OCI-LY1 (cell line): ENCODE results near the gene CPSF3.

Source experiments
- EZH2 ChIP-seq: fragments of 200-600 bp; sonication (generic), shearing (Covaris generic); IDR thresholded peaks from 2 replicates; pipeline ENCODE4 v1.8.0; 2017; ENCODE audit warnings: borderline replicate concordance, mixed run types, mild to moderate bottlenecking, antibody characterized with exemption, low read length, moderate library complexity, mixed read lengths
- TF ChIP-seq, protein P1 (sequence below): fragments of 200-600 bp; sonication (generic), shearing (Covaris generic); IDR thresholded peaks from 2 replicates; pipeline ENCODE4 v1.5.1; 2017; ENCODE audit warnings: mild to moderate bottlenecking, antibody characterized with exemption, low read length, moderate library complexity, mixed read lengths

DNA sequence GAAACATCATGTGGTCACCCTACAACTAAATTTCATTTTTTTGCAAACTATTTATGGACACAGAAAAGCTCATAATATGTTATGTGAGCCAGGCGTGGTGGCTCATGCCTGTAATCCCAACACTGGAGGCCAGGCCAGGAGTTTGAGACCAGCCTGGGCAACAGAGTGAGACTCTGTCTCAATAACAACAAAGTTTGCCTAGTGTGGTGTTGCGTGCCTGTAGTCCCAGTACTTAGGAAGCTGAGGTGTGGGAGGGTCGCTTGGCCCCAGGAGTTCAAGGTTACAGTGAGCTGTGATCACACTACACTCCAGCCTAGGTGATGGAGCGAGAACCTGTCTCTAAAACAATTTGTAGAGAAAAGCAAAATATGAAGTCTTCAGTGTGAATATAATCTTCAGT lies 56.7 kb downstream of the CPSF3 start:
- TF ChIP-seq, protein P1, sequence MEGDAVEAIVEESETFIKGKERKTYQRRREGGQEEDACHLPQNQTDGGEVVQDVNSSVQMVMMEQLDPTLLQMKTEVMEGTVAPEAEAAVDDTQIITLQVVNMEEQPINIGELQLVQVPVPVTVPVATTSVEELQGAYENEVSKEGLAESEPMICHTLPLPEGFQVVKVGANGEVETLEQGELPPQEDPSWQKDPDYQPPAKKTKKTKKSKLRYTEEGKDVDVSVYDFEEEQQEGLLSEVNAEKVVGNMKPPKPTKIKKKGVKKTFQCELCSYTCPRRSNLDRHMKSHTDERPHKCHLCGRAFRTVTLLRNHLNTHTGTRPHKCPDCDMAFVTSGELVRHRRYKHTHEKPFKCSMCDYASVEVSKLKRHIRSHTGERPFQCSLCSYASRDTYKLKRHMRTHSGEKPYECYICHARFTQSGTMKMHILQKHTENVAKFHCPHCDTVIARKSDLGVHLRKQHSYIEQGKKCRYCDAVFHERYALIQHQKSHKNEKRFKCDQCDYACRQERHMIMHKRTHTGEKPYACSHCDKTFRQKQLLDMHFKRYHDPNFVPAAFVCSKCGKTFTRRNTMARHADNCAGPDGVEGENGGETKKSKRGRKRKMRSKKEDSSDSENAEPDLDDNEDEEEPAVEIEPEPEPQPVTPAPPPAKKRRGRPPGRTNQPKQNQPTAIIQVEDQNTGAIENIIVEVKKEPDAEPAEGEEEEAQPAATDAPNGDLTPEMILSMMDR = no peak
- TF ChIP-seq EZH2 = no peak
